WTC11 (cell line): Measurements from ENCODE around the gene GRM7. TPM values are rescaled to one million over a fixed set of nuclear protein-coding genes. Genes with fewer than 3 reads are reported as not detected.

ENCODE experiments used
- ATAC-seq: fragments of 200-7000 bp; cut with Tn5 transposase; 2 replicates; pipeline ENCODE4 v1.10.0; 2021; ENCODE audit warnings: mild to moderate bottlenecking, moderate library complexity
- CTCF ChIA-PET: fragments of 300-600 bp; sonication (Branson Sonifier 250); formaldehyde crosslinking; loops from one replicate; lab custom pipeline; 2021; ENCODE audit warnings: antibody characterized with exemption; lab: Charles Lee
- POLR2A ChIA-PET: fragments of 350-600 bp; sonication (Branson Sonifier 250); formaldehyde crosslinking; loops from one replicate; lab custom pipeline; 2021; ENCODE audit warnings: antibody characterized with exemption; lab: Charles Lee
- DNase-seq: peaks from one replicate; pipeline ENCODE4 v3.0.0; 2021; ENCODE audit warnings: low spot score
- H3K27ac Mint-ChIP-seq: 2 replicates; pipeline ENCODE4 v1.8.0; 2021; ENCODE audit warnings: mixed read lengths
- H3K27me3 Mint-ChIP-seq: 2 replicates; pipeline ENCODE4 v1.8.0; 2021; ENCODE audit warnings: low read depth, mild to moderate bottlenecking, moderate library complexity, mixed read lengths
- H3K36me3 Mint-ChIP-seq: 2 replicates; pipeline ENCODE4 v1.8.0; 2021; ENCODE audit warnings: mixed read lengths
- H3K4me1 Mint-ChIP-seq: 2 replicates; pipeline ENCODE4 v1.8.0; 2022; ENCODE audit warnings: mixed read lengths
- H3K4me3 Mint-ChIP-seq: 2 replicates; pipeline ENCODE4 v1.8.0; 2021; ENCODE audit warnings: mild to moderate bottlenecking, moderate library complexity, mixed read lengths
- H3K9me3 Mint-ChIP-seq: 2 replicates; pipeline ENCODE4 v1.8.0; 2021; ENCODE audit warnings: mixed read lengths
- AFF4 ChIP-seq: sonication (generic); formaldehyde crosslinking; IDR thresholded peaks from 2 replicates; pipeline ENCODE4 v1.8.1; 2023; ENCODE audit warnings: mild to moderate bottlenecking, missing genetic modification reagents, borderline replicate concordance
- ATF1 ChIP-seq: sonication (generic); formaldehyde crosslinking; IDR thresholded peaks from 2 replicates; pipeline ENCODE4 v1.8.1; 2023; ENCODE audit warnings: mild to moderate bottlenecking, moderate library complexity, missing genetic modification reagents
- CREB1 ChIP-seq: sonication (generic); formaldehyde crosslinking; IDR thresholded peaks from 2 replicates; pipeline ENCODE4 v1.8.0; 2023; ENCODE audit warnings: mild to moderate bottlenecking, missing genetic modification reagents
- E2F5 ChIP-seq: sonication (generic); formaldehyde crosslinking; IDR thresholded peaks from 2 replicates; pipeline ENCODE4 v1.8.1; 2022; ENCODE audit warnings: mild to moderate bottlenecking, moderate library complexity, missing genetic modification reagents
- ELF4 ChIP-seq: sonication (generic); formaldehyde crosslinking; IDR thresholded peaks from 2 replicates; pipeline ENCODE4 v1.8.1; 2022; ENCODE audit warnings: low read depth, mild to moderate bottlenecking, moderate library complexity, missing genetic modification reagents
- ERG ChIP-seq: fragments of 250-450 bp; sonication (Bioruptor Pico); IDR thresholded peaks from 2 replicates; pipeline ENCODE4 v1.8.0; 2021; ENCODE audit warnings: mild to moderate bottlenecking
- GABPB1 ChIP-seq: sonication (generic); formaldehyde crosslinking; IDR thresholded peaks from 2 replicates; pipeline ENCODE4 v1.8.1; 2023; ENCODE audit warnings: mild to moderate bottlenecking, missing genetic modification reagents
- HMGXB4 ChIP-seq: sonication (generic); formaldehyde crosslinking; IDR thresholded peaks from 2 replicates; pipeline ENCODE4 v1.8.1; 2023; ENCODE audit warnings: mild to moderate bottlenecking, moderate library complexity, missing genetic modification reagents
- IRF1 ChIP-seq: sonication (generic); formaldehyde crosslinking; IDR thresholded peaks from 2 replicates; pipeline ENCODE4 v1.8.0; 2023; ENCODE audit warnings: missing genetic modification reagents
- IRF2 ChIP-seq: sonication (generic); formaldehyde crosslinking; IDR thresholded peaks from 2 replicates; pipeline ENCODE4 v1.8.0; 2022; ENCODE audit warnings: low read depth, missing genetic modification reagents, borderline replicate concordance
- KAT7 ChIP-seq: sonication (generic); formaldehyde crosslinking; IDR thresholded peaks from 2 replicates; pipeline ENCODE4 v1.8.1; 2023; ENCODE audit warnings: missing genetic modification reagents, mild to moderate bottlenecking, borderline replicate concordance
- NR3C1 ChIP-seq: sonication (generic); formaldehyde crosslinking; conservative IDR thresholded peaks from 2 replicates; pipeline ENCODE4 v1.8.1; 2023; ENCODE audit warnings: low read depth, mild to moderate bottlenecking, missing genetic modification reagents
- PRRX2 ChIP-seq: fragments of 250-450 bp; sonication (Bioruptor Pico); IDR thresholded peaks from 2 replicates; pipeline ENCODE4 v1.8.0; 2021; ENCODE audit warnings: mild to moderate bottlenecking
- RELA ChIP-seq: sonication (generic); formaldehyde crosslinking; IDR thresholded peaks from 2 replicates; pipeline ENCODE4 v1.8.1; 2022; ENCODE audit warnings: missing genetic modification reagents, mild to moderate bottlenecking, borderline replicate concordance
- SMAD4 ChIP-seq: sonication (generic); formaldehyde crosslinking; IDR thresholded peaks from 2 replicates; pipeline ENCODE4 v1.8.0; 2022; ENCODE audit warnings: mild to moderate bottlenecking, missing genetic modification reagents
- SP1 ChIP-seq: sonication (generic); formaldehyde crosslinking; conservative IDR thresholded peaks from 2 replicates; pipeline ENCODE4 v1.8.1; 2022; ENCODE audit warnings: missing genetic modification reagents
- ZBTB43 ChIP-seq: sonication (generic); formaldehyde crosslinking; IDR thresholded peaks from 2 replicates; pipeline ENCODE4 v1.8.1; 2023; ENCODE audit warnings: mild to moderate bottlenecking, missing genetic modification reagents
- ZNF416 ChIP-seq: fragments of 250-450 bp; sonication (Bioruptor Pico); IDR thresholded peaks from 2 replicates; pipeline ENCODE4 v1.9.0; 2021; ENCODE audit warnings: mild to moderate bottlenecking, inconsistent platforms
- ZNF532 ChIP-seq: fragments of 250-450 bp; sonication (Bioruptor Pico); IDR thresholded peaks from 2 replicates; pipeline ENCODE4 v1.9.0; 2021; ENCODE audit warnings: mild to moderate bottlenecking, borderline replicate concordance
- total RNA-seq: library from RNA; stranded (reverse); gene quantifications from 3 replicates; pipeline ENCODE4 v1.2.3, GENCODE V29; 2021

Gene GRM7
- total RNA-seq, 1 experiment from 2014 or later, result 0.42 TPM

GRCh38 chr3:7401418-7401817 is 540.5 kb downstream of the GRM7 start:
- Mint-ChIP-seq H3K36me3 (no peaks in the 10 kb centered on the region), H3K4me1 (peaks cover 3% of the 10 kb centered on the region; the same call in 1 of the 2 replicates), H3K27me3 (no peaks in the 10 kb centered on the region), H3K27ac (no peak overlapping the region), H3K4me3 (no peak overlapping the region), H3K9me3 (no peaks in the 10 kb centered on the region)
- ATAC-seq (no peak), DNase-seq (no peak)
- no peak for TF ChIP-seq E2F5 (CRISPR knock-in tag)
- no peak for TF ChIP-seq AFF4 (CRISPR knock-in tag)
- no peak for TF ChIP-seq CREB1 (CRISPR knock-in tag)
- no peak for TF ChIP-seq ZBTB43
- TF ChIP-seq SMAD4 (CRISPR knock-in tag), result no peak
- no peak for TF ChIP-seq IRF1
- TF ChIP-seq IRF2, result no peak
- no peak for TF ChIP-seq NR3C1 (CRISPR knock-in tag)
- TF ChIP-seq ATF1 (CRISPR knock-in tag), result no peak
- TF ChIP-seq RELA (CRISPR knock-in tag), result no peak
- no peak for TF ChIP-seq SP1 (CRISPR knock-in tag)
- TF ChIP-seq PRRX2 (CRISPR knock-in tag), result no peak
- TF ChIP-seq KAT7, result no peak
- TF ChIP-seq GABPB1, result no peak
- ChIA-PET POLR2A (no interaction called here), CTCF (no interaction called here)

- Mint-ChIP-seq H3K4me1 (no peaks in the 10 kb centered on the region), H3K27ac (no peak overlapping the region), H3K27me3 (no peaks in the 10 kb centered on the region), H3K36me3 (no peaks in the 10 kb centered on the region), H3K4me3 (no peak overlapping the region), H3K9me3 (no peaks in the 10 kb centered on the region)
- TF ChIP-seq PRRX2 (CRISPR knock-in tag) (no peak), ERG (CRISPR knock-in tag) (no peak), HMGXB4 (CRISPR knock-in tag) (no peak), ELF4 (CRISPR knock-in tag) (no peak), ZNF532 (no peak), ZNF416 (no peak)
- CTCF ChIA-PET, result no interaction called here
- POLR2A ChIA-PET, result no interaction called here
- DNase-seq (no peak), ATAC-seq (no peak)
These were observed 546.2 kb downstream of the GRM7 start for GRCh38 chr3:7407107-7407506.
